SK-N-SH (cell line): ENCODE measurements around the gene MMGT1. TPM values are rescaled to one million over a fixed set of nuclear protein-coding genes. Genes with fewer than 3 reads are reported as not detected.

Experiments used
- CTCF ChIA-PET: fragments of 300-600, 350-600 bp; formaldehyde crosslinking; extraction: SDS; loops from one replicate; lab custom pipeline; 2021; lab: Yijun Ruan, JAX
- POLR2A ChIA-PET: fragments of 350-600 bp; sonication (Branson Sonifier 250); formaldehyde crosslinking; extraction: SDS; loops from one replicate; lab custom pipeline; 2020; ENCODE audit warnings: antibody characterized with exemption, inconsistent platforms; lab: Yijun Ruan, JAX
- DNase-seq: peaks from one replicate; pipeline ENCODE4 v3.0.0; 2012
- H2AFZ ChIP-seq: fragments of 200-600 bp; sonication (generic); 2 replicates; pipeline ENCODE4 v1.8.1; 2016; ENCODE audit warnings: antibody characterized with exemption, mild to moderate bottlenecking, low read depth
- H3F3A ChIP-seq: fragments of 200-600 bp; sonication (generic); replicated peaks from 2 replicates; pipeline ENCODE3; 2016; ENCODE audit warnings: antibody characterized with exemption, mild to moderate bottlenecking; ENCODE audit not compliant: insufficient read depth
- H3K27ac ChIP-seq, 2 experiments: fragments of 200-500 bp in 1 of 2; fragments of 200-600 bp in 1 of 2; sonication (Bioruptor generic) in 1 of 2; sonication (generic), shearing (Covaris generic) in 1 of 2; 2 replicates each; pipeline versions ENCODE4 v1.5.1 to v1.6.1; 2014 to 2016; ENCODE audit warnings: low read depth in 2 of 2, inconsistent platforms in 1 of 2, low read length in 1 of 2, mild to moderate bottlenecking in 1 of 2, mixed read lengths in 1 of 2
- H3K27me3 ChIP-seq: fragments of 200-600 bp; sonication (generic), shearing (Covaris generic); 2 replicates; pipeline ENCODE4 v1.6.1; 2016; ENCODE audit warnings: mixed run types; ENCODE audit not compliant: insufficient read depth
- H3K36me3 ChIP-seq, 2 experiments: fragments of 200-500 bp in 1 of 2; fragments of 200-600 bp in 1 of 2; sonication (Bioruptor generic) in 1 of 2; sonication (generic) in 1 of 2; replicated peaks in 1 of 2; 2 replicates each; pipeline versions ENCODE3 to v1.5.1; 2014 to 2016; ENCODE audit warnings: low read length in 1 of 2, mild to moderate bottlenecking in 1 of 2; ENCODE audit not compliant: insufficient read depth in 2 of 2, control insufficient read depth in 1 of 2
- H3K4me1 ChIP-seq, 2 experiments: fragments of 200-500 bp in 1 of 2; fragments of 200-600 bp in 1 of 2; sonication (Bioruptor generic) in 1 of 2; sonication (generic), shearing (Covaris generic) in 1 of 2; 2 replicates each; pipeline versions ENCODE4 v1.5.1 to v1.6.1; 2014 to 2016; ENCODE audit warnings: low read depth in 1 of 2, low read length in 1 of 2, mixed run types in 1 of 2; ENCODE audit not compliant: insufficient read depth in 2 of 2, control insufficient read depth in 1 of 2
- H3K4me2 ChIP-seq: fragments of 200-600 bp; sonication (generic), shearing (Covaris generic); 2 replicates; pipeline ENCODE4 v1.6.1; 2017; ENCODE audit warnings: mixed run types
- H3K4me3 ChIP-seq, 2 experiments: fragments of 200-500 bp in 1 of 2; fragments of 200-600 bp in 1 of 2; sonication (Bioruptor generic) in 1 of 2; sonication (generic), shearing (Covaris generic) in 1 of 2; 2 replicates each; pipeline versions ENCODE4 v1.5.1 to v1.8.1; 2014 to 2016; ENCODE audit warnings: low read depth in 2 of 2, inconsistent platforms in 1 of 2, low read length in 1 of 2, mild to moderate bottlenecking in 1 of 2, mixed read lengths in 1 of 2, moderate library complexity in 1 of 2
- H3K79me2 ChIP-seq: fragments of 200-600 bp; sonication (generic); 2 replicates; pipeline ENCODE4 v1.8.1; 2017; ENCODE audit warnings: mild to moderate bottlenecking; ENCODE audit not compliant: insufficient read depth
- H3K9ac ChIP-seq: fragments of 200-600 bp; sonication (generic); 2 replicates; pipeline ENCODE4 v1.6.1; 2017; ENCODE audit warnings: mixed run types
- H3K9me2 ChIP-seq: fragments of 200-600 bp; sonication (generic); 2 replicates; pipeline ENCODE4 v1.6.1; 2017; ENCODE audit warnings: mixed run types
- H3K9me3 ChIP-seq: fragments of 200-600 bp; sonication (generic); 2 replicates; pipeline ENCODE4 v1.6.1; 2017; ENCODE audit warnings: mixed run types, mild to moderate bottlenecking, moderate library complexity
- H4K20me1 ChIP-seq: fragments of 200-600 bp; sonication (generic); 2 replicates; pipeline ENCODE4 v1.6.1; 2017; ENCODE audit warnings: mild to moderate bottlenecking, mixed run types; ENCODE audit not compliant: insufficient read depth
- FOSL2 ChIP-seq: IDR thresholded peaks from 2 replicates; pipeline ENCODE4 v1.4.0; 2012; ENCODE audit warnings: low read depth, mild to moderate bottlenecking, moderate library complexity, borderline replicate concordance
- GABPA ChIP-seq: IDR thresholded peaks from 2 replicates; pipeline ENCODE4 v1.4.0; 2012; ENCODE audit warnings: low read depth, mild to moderate bottlenecking
- MXI1 ChIP-seq: IDR thresholded peaks from 2 replicates; pipeline ENCODE4 v1.6.1; 2012; ENCODE audit warnings: mild to moderate bottlenecking, low read depth, low read length, improper control_type of control experiment
- NFIC ChIP-seq: IDR thresholded peaks from 2 replicates; pipeline ENCODE4 v1.4.0; 2012; ENCODE audit warnings: borderline replicate concordance
- NRF1 ChIP-seq: IDR thresholded peaks from 2 replicates; pipeline ENCODE4 v1.6.1; 2012; ENCODE audit warnings: low read depth, mild to moderate bottlenecking, low read length
- RAD21 ChIP-seq: IDR thresholded peaks from 2 replicates; pipeline ENCODE4 v1.6.1; 2012; ENCODE audit warnings: mild to moderate bottlenecking, low read length
- RFX5 ChIP-seq: IDR thresholded peaks from 2 replicates; pipeline ENCODE4 v1.6.1; 2012; ENCODE audit warnings: mild to moderate bottlenecking, improper control_type of control experiment, low read length
- TAF1 ChIP-seq: IDR thresholded peaks from 2 replicates; pipeline ENCODE4 v1.6.1; 2012; ENCODE audit warnings: low read depth, mild to moderate bottlenecking, low read length, moderate library complexity, borderline replicate concordance
- TCF12 ChIP-seq: IDR thresholded peaks from 2 replicates; pipeline ENCODE4 v1.4.0; 2012
- YY1 ChIP-seq: IDR thresholded peaks from 2 replicates; pipeline ENCODE4 v1.4.0; 2012; ENCODE audit warnings: low read depth, mild to moderate bottlenecking
- WGBS: methylation state at CpG from one replicate; pipeline ENCODE4 v1.1.6; 2017; ENCODE audit warnings: low lambda C conversion rate; 5-methylcytosine and 5-hydroxymethylcytosine counted together
- polyA plus RNA-seq, 3 experiments: library from polyadenylated mRNA; depleted of rRNA; stranded (reverse); fragments of >200 nt; gene quantifications; 2 replicates each; pipeline ENCODE4 v1.2.3, GENCODE V29; 2012
- TF ChIP-seq, protein P1 (sequence below): fragments of 200-600 bp; sonication (generic); IDR thresholded peaks from 2 replicates; pipeline ENCODE4 v1.6.1; 2017; ENCODE audit warnings: antibody characterized with exemption, mild to moderate bottlenecking, moderate library complexity
- TF ChIP-seq, protein P2 (sequence below): fragments of 150-350 bp; IDR thresholded peaks from 2 replicates; pipeline ENCODE4 v1.6.1; 2017; ENCODE audit warnings: antibody characterized with exemption, low read length, low read depth, borderline replicate concordance
- TF ChIP-seq, protein P3 (sequence below): fragments of 150-350 bp; IDR thresholded peaks from 2 replicates; pipeline ENCODE4 v1.6.1; 2016; ENCODE audit warnings: mild to moderate bottlenecking, low read depth, low read length
- TF ChIP-seq, protein P4 (sequence below): IDR thresholded peaks from 2 replicates; pipeline ENCODE4 v1.4.0; 2012; ENCODE audit warnings: low read depth, borderline replicate concordance
- TF ChIP-seq, protein P5 (sequence below): IDR thresholded peaks from 2 replicates; pipeline ENCODE4 v1.4.0; 2012; ENCODE audit warnings: low read depth

The MMGT1 gene
- polyA plus RNA-seq, 1 of the 3 experiments (the other 2 are of a cell fraction) = 7.3 TPM

DNA sequence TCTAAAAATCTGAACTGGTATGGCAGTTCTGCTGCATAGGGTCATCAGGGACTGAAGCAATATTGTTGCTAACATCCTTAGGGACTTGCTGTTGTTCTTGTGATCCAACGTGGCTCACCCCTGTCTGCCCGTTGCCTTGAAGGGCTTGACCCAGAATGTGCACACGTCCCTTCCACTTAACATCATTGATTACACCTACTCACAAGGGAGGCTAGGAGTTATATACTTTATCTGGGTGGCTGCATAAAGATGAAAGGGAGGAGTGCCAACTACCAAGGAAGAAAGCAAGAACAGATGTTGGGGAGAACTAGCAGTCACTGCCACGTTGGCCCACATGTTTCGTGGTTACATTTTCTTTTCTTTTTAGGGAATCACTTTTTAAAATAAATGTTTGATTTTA is 45.4 kb upstream of the MMGT1 start:
- Histone ChIP-seq H3K4me1 (no peaks in the 10 kb centered on the region), H4K20me1 (no peaks in the 10 kb centered on the region), H3K4me3 (no peak overlapping the region), H3K27ac (no peak overlapping the region), H3K9me2 (no peaks in the 10 kb centered on the region), H3K79me2 (no peaks in the 10 kb centered on the region), H3K27me3 (no peaks in the 10 kb centered on the region), H3F3A (no peaks in the 10 kb centered on the region), H3K9me3 (no peaks in the 10 kb centered on the region), H2AFZ (no peak overlapping the region), H3K36me3 (no peaks in the 10 kb centered on the region), H3K9ac (no peak overlapping the region), H3K4me2 (no peak overlapping the region)
- CTCF ChIA-PET = no interaction called here
- DNase-seq = no peak
- TF ChIP-seq RAD21 (no peak), YY1 (no peak)
- POLR2A ChIA-PET = no interaction called here
- 46% methylated on average over 5 of the region's 5 CpGs for WGBS

DNA sequence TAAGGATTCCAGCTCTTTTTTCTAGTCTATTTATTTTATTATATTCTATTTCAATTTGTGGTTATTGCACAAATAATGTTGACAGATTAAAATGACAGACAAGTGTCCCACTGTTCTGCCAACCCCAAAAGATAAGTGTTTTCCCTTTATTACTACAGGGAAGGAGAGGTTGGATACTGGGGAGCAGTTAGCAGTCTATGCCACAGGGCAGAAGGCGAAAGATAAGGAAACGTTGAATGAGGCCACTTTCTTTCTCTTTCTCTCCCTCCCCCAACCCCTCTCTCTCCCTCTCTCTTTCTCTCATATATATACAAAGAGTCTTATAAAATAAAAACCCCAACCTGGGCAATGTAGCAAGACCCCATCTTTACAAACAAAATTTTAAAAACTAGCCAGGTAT is 43.1 kb upstream of the MMGT1 start:
- CTCF ChIA-PET = interaction anchor here (2.5 kb wide), 1 partner anchor 12 kb away, joined by 18 read pairs; no protein-coding TSS in a partner anchor
- no peak overlapping the region for H3K9ac ChIP-seq
- no peaks in the 10 kb centered on the region for H4K20me1 ChIP-seq
- H3F3A ChIP-seq = no peaks in the 10 kb centered on the region
- no peaks in the 10 kb centered on the region for H3K9me2 ChIP-seq
- H3K4me1 ChIP-seq = no peaks in the 10 kb centered on the region
- H3K4me2 ChIP-seq = no peak overlapping the region
- H3K27me3 ChIP-seq = no peaks in the 10 kb centered on the region
- DNase-seq = no peak
- no peaks in the 10 kb centered on the region for H3K79me2 ChIP-seq
- H3K27ac ChIP-seq = no peak overlapping the region
- TF ChIP-seq, protein P1, sequence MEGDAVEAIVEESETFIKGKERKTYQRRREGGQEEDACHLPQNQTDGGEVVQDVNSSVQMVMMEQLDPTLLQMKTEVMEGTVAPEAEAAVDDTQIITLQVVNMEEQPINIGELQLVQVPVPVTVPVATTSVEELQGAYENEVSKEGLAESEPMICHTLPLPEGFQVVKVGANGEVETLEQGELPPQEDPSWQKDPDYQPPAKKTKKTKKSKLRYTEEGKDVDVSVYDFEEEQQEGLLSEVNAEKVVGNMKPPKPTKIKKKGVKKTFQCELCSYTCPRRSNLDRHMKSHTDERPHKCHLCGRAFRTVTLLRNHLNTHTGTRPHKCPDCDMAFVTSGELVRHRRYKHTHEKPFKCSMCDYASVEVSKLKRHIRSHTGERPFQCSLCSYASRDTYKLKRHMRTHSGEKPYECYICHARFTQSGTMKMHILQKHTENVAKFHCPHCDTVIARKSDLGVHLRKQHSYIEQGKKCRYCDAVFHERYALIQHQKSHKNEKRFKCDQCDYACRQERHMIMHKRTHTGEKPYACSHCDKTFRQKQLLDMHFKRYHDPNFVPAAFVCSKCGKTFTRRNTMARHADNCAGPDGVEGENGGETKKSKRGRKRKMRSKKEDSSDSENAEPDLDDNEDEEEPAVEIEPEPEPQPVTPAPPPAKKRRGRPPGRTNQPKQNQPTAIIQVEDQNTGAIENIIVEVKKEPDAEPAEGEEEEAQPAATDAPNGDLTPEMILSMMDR = no peak
- TF ChIP-seq, protein P2, sequence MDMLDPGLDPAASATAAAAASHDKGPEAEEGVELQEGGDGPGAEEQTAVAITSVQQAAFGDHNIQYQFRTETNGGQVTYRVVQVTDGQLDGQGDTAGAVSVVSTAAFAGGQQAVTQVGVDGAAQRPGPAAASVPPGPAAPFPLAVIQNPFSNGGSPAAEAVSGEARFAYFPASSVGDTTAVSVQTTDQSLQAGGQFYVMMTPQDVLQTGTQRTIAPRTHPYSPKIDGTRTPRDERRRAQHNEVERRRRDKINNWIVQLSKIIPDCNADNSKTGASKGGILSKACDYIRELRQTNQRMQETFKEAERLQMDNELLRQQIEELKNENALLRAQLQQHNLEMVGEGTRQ = no peak
- TF ChIP-seq, protein P3, sequence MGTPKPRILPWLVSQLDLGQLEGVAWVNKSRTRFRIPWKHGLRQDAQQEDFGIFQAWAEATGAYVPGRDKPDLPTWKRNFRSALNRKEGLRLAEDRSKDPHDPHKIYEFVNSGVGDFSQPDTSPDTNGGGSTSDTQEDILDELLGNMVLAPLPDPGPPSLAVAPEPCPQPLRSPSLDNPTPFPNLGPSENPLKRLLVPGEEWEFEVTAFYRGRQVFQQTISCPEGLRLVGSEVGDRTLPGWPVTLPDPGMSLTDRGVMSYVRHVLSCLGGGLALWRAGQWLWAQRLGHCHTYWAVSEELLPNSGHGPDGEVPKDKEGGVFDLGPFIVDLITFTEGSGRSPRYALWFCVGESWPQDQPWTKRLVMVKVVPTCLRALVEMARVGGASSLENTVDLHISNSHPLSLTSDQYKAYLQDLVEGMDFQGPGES = no peak
- no peak for TF ChIP-seq RFX5
- no peak for TF ChIP-seq TCF12
- no peak for TF ChIP-seq NRF1
- no peak for TF ChIP-seq NFIC
- TF ChIP-seq, protein P4, sequence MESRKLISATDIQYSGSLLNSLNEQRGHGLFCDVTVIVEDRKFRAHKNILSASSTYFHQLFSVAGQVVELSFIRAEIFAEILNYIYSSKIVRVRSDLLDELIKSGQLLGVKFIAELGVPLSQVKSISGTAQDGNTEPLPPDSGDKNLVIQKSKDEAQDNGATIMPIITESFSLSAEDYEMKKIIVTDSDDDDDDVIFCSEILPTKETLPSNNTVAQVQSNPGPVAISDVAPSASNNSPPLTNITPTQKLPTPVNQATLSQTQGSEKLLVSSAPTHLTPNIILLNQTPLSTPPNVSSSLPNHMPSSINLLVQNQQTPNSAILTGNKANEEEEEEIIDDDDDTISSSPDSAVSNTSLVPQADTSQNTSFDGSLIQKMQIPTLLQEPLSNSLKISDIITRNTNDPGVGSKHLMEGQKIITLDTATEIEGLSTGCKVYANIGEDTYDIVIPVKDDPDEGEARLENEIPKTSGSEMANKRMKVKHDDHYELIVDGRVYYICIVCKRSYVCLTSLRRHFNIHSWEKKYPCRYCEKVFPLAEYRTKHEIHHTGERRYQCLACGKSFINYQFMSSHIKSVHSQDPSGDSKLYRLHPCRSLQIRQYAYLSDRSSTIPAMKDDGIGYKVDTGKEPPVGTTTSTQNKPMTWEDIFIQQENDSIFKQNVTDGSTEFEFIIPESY = no peak
- TF ChIP-seq TAF1 = no peak
- TF ChIP-seq, protein P5, sequence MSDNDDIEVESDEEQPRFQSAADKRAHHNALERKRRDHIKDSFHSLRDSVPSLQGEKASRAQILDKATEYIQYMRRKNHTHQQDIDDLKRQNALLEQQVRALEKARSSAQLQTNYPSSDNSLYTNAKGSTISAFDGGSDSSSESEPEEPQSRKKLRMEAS = no peak
- TF ChIP-seq FOSL2 = no peak
- no peak for TF ChIP-seq GABPA
- no peak for TF ChIP-seq MXI1
- no peak for TF ChIP-seq YY1
- TF ChIP-seq, all 33 proteins: peak for 0
- POLR2A ChIA-PET = no interaction called here
- Histone ChIP-seq H2AFZ (no peak overlapping the region), H3K36me3 (peaks cover 0 to 8% of the 10 kb centered on the region in 2 experiments), H3K9me3 (no peaks in the 10 kb centered on the region), H3K4me3 (no peak overlapping the region)
- WGBS = 49% methylated on average over 2 of the region's 2 CpGs
